Measurements from ENCODE around the gene GABRE.
"Not testable (repeated sequence)": the region's sequence is repeated elsewhere in the genome, so short reads cannot be mapped to it uniquely, and the experiment has no call there.

The GABRE gene

DNA sequence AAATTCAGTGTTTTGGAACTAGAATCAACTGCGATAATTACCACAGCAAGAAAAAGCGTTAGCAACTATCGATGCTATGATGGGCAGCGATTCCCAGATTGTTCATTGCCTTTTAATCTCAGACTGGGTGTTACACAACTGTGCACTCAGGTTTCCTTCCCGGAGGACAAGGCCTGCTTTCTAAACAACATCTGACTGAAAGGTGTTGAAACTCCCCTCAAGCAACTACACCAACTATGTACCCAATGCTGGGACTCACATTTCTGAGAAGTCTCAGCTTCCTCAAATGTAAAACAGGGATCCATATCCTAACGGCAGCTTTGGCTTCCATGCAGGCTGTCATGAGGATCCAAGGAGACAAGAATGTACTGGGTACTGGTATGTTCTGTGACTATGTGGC is 8.2 kb downstream of the GABRE start:
- DNase-seq: no peak

DNA sequence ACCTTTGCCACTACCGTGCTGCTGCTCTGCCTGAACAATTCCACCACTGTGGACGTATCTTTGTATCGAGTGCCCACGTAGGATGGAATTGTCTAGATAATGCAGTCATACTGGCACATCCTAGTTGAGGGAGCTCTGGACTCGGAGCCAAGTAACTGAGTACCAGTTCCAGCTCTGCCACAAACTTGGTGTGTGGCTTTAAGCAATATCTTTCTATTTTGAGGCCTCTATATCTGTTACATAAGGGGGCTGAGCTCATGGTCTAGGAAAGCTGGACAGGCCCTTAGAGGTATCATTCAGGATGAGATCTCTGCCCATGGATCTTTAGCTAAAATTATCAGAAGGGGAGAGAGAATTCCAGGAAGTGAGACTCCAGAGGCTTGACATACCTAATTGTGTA is 12.4 kb downstream of the GABRE start:
- DNase-seq: no peak

DNA sequence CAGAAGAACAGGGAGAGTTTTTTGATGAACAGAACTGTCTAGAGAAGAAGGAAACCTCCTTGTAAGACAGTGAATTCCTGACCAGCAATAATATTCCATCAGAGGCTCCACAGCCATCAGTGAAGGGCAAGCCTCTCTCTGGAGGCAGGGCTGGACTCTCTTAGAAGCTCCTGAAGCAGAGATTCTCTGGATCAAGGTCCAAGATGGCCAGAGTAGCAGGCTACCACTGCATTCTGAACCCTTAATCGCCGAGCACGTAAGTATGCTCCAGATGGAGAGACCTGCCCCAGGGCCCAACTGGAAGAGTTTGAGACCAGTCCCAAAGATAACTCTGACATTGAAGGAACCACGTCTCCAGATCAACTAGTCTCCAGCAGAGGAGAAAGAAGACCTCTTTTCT is 16.4 kb downstream of the GABRE start:
- no peak for DNase-seq

DNA sequence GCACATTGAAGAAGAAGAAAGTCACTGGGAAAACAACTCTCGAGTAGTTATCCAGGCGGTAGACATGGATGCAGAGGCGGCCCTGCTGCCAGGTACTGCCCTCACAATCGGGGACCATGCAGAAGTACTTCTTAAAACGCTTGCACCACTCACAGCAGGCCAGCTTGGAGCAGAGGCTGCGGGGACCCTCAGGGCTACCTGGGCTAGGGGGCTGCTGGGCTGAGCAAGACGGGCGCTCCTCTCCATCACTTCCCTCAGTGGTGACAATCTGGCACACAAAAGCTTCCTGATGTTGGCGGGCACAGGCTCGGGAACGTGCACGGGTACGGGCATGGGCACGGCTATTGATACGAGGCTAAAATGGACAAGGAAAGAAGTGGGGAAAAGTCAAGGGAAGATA is 19.7 kb downstream of the GABRE start:
- no peak for DNase-seq

DNA sequence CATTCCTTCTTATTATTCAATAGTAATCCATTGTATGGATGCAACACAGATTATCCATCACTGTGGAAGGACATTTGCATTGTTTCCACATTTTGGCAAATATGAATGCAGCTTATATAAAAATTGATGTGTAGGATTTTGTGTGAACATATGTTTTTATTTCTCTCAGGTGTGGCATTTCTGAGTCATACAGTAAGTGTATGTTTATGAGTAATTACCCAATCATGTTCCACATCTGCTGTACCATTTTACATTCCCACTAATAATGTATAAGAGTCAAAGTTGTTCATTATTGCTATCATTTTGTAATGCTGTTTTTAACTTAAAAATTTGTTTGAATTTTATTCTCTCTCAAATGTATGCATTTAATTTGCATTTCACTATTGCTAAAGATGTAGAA is 36.3 kb downstream of the GABRE start:
- DNase-seq: no peak

DNA sequence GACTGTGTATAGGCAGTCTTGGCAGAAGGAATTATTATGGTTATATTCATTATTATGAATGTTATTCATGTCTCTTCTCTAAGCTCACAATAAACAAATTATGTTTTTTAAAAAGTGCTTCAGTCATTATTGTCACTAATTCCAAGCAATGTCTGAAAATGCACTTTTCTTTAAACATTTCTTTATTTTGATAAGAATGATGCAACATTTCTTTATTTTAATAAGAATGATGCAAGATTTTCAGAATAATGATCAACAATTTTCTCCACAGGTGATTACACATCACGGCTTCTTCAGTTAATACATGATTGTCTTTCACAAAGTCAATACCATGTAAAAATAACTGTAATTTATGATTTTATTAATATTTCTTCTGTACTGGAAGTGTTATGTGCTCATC is 39.1 kb downstream of the GABRE start:
- no peak for DNase-seq

DNA sequence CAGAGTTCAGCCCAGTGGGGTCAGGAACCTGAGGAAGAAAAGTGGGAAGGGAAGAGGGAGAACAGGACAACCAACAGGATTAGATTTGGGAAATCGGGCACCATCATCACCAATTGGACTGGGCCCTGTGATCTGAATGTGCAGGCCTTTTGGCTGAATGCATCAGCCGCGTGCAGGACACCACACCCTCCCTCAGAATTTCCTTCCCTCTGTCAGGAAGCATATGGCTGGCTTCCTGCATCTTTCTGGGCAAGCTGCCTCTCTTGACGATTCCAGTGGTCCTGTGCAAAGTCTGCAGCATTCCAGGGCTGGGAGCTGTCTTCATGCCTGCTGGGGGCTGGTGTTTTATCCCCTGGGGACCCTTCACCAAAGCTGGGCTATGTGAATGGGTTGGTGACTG is 45.4 kb downstream of the GABRE start:
- DNase-seq: no peak

DNA sequence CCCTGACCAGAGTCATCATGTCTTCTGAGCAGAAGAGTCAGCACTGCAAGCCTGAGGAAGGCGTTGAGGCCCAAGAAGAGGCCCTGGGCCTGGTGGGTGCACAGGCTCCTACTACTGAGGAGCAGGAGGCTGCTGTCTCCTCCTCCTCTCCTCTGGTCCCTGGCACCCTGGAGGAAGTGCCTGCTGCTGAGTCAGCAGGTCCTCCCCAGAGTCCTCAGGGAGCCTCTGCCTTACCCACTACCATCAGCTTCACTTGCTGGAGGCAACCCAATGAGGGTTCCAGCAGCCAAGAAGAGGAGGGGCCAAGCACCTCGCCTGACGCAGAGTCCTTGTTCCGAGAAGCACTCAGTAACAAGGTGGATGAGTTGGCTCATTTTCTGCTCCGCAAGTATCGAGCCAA is 50.8 kb downstream of the GABRE start:
- DNase-seq: no peak

DNA sequence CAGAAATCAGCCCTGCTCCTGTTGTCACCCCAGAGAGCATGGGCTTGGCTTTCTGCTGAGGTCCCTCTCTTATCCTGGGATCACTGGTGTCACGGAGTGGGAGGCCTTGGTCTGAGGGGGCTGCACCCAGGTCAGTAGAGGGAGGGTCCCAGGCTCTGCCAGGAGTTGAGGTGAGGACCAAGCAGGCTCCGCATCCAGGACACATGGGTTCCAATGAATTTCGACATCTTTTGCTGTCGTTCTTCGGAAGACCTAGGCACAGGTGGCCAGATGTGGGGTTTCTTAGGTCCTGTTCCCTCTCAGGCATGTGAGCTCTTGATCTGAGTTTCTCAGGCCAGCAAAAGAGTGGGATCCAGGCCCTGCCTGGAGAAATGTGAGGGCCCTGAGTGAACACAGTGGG is 51.8 kb downstream of the GABRE start:
- DNase-seq: no peak

DNA sequence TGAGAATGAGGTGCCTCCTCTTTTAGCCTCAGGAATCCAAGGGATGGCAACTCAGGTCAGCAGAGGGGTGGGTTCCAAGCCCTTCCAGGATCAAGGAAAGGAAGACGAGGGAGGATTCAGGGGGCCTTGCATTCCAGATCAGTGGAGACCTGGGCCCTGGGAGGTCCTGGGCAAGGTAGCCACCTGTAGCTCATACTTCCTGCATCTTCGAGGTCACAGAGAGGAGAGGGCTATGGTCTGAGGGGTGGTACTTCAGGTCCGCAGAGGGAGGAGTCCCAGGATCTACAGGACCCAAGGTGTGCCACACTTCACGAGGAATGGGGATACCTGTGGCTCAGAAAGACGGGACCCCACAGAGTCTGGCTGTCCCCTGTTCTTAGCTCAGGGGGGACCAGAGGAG is 52.6 kb downstream of the GABRE start:
- DNase-seq: no peak

DNA sequence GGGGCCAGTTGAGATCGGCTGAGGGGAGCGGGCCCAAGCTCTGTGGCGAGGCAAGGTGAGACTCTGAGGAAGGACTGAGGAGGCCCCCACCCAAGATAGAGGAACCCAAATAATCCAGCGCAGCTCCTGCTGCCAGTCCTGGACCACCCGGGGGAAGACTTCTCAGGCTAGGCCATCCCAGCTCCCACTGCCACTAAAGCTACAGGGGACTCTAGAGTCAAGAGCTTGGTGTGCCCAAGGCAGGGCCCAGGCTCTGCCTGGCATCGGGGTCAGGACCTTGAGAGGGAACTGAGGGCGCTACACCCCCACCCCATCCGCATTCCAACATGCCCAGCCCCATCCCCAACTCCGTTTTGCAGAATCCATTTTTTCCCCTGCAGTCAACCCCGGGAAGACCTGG is 53.2 kb downstream of the GABRE start:
- no peak for DNase-seq

DNA sequence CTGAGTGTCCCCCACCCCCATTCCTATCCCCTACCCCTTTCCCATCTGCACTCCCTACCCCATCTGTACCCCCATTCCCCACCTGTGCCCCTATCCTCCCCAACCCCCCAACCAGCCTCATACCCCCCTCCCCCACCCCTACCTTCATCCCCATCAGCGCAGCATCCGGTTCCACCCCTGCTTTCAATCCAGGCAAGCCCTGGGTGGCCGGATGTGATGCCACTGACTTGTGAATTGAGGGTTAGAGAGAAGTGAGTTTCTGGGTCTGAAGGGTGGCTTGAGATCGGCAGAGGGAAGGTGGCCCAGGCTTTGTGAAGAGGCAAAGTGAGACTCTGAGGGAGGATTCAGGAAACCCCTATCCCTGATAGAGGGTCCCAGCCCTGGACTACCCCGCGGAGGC is 53.9 kb downstream of the GABRE start:
- no peak for DNase-seq

DNA sequence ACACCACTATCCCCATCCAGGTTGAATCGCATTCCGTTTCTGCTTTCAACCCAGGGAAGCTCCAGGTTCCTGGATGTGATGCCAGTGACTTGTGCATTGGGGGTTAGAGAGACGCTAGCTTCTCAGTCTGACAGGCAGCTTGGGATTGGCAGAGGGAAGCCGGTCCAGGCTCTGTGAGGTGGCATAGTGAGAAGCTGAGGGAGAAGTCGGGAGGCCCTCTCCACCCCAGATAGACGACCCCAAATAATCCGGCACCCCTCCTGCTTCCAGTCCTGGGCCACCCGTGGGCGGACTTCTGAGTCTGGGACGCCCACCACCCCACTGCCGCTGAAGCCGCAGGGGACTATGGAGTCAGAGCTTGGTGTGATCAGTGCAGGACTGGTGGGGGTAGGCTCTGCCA is 54.4 kb downstream of the GABRE start:
- DNase-seq: no peak

DNA sequence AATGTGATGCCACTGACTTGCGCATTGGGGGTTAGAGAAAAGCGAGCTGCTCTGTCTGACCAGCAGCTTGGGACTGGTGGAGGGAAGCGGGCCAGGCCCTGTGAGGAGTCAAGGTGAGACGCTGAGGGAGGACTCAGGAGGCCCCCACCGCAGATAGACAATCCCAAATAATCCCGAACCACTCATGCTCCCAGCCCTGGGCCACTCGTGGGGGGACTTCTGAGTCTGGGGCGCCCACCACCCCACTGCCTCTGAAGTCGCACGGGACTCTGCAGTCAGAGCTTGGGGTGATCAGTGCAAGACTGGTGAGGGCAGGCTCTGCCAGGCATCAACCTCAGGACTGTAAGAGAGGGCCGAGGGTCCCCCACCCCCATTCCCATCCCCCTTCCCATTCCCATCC is 54.9 kb downstream of the GABRE start:
- no peak for DNase-seq

DNA sequence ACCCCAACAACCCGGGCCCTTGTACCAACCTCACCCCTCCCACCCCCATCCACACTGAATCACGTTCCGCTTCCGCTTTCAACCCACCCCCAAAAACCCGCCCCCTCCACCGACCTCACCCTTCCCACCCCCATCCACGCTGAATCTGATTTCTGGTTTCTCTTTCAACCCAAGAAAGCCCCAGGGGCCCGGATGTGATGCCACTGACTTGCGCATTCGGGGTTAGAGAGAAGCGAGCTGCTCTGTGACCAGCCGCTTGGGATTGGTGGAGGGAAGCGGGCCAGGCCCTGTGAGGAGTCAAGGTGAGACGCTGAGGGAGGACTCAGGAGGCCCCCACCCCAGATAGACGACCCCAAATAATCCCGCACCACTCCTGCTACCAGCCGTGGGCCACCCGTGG is 55.7 kb downstream of the GABRE start:
- not testable (repeated sequence) for DNase-seq

DNA sequence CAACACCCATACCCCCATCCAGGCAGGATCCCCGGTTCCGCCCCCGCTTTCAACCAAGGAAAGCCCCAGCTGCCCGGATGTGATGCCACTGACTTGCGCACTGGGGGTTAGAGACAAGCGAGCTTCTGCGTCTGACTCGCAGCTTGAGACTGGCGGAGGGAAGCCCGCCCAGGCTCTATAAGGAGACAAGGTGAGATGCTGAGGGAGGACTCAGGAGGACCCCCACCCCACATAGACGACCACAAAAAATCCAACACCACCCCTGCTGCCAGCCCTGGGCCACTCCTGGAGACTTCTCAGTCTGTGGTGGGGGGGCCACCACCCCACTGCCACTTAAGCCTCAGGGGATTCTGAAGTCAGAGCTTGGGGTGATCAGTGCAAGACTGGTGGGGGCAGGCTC is 61.7 kb downstream of the GABRE start, which contains the start of gene MAGEA4:
MAGEA4 (plus strand) TSS at position 110 of the 400 bp plus-strand sequence. CDS start 10,776 bp downstream, outside the sequence.
- DNase-seq: no peak

DNA sequence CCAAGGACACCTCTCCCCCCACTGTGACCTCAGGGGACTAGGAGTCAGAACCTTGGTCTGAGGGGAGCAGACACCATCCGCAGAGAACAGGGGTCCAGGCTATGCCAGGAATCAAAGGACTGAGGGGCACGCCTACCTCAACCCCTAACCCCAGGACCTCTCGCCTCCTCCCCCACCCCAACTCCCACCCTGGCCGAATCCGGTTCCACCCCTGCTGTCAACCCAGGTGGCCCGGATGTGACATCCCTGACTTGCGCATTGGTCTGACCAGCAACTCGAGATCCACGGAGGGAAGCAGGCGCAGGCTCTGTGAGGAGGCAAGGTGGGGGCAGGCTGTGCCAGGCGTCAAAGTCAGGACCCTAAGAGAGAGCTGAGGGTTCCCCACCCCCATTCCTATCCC is 62.3 kb downstream of the GABRE start:
- no peak for DNase-seq

DNA sequence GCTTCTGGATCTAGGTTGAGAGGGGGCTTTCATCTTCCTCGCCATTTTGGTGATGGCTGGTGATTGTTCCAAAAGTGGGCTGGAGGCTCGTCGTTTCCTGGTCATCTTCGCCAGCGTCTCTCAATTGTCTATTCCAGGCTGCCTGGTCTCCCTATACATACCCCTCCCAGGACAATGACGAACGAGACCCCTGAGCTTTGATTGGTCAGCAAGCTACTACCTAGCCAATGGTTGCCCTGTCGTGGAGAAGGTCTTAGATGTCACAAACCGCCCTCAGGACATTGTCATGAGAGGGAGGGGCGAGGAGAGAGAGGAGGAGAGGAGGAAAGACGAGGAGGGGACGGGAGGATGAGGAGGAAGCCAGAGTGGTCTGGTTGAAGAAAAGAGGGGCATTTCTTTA is 69.5 kb downstream of the GABRE start:
- no peak for DNase-seq

All from stimulated activated CD4-positive, alpha-beta T cell treated with anti-CD3 and anti-CD28 coated beads, Interleukin-1b, Interleukin-23, amount 100 ng/mL, for 48 hours (primary cell).